ENCODE measurements around the gene RPTOR. TPM values are rescaled to one million over a fixed set of nuclear protein-coding genes. Genes with fewer than 3 reads are reported as not detected.

Gene RPTOR
- total RNA-seq, 3 donors from 2014 or later: 76.1 to 98.3 (median 89.5) TPM

GRCh38 chr17:80655608-80656007, 111.0 kb downstream of the RPTOR start:
- DNase-seq (no peak), ATAC-seq (no peak)
- no peak overlapping the region for H3K4me3 Mint-ChIP-seq
- H3K27me3 Mint-ChIP-seq (ENCODE audit: low read depth): no peaks in the 10 kb centered on the region
- H3K4me1 Mint-ChIP-seq (ENCODE audit: low read depth): peaks cover 40% of the 10 kb centered on the region
- H3K9me3 Mint-ChIP-seq: peaks cover 7% of the 10 kb centered on the region
- H3K36me3 Mint-ChIP-seq (ENCODE audit: insufficient read depth): peaks cover 14% of the 10 kb centered on the region

DNA sequence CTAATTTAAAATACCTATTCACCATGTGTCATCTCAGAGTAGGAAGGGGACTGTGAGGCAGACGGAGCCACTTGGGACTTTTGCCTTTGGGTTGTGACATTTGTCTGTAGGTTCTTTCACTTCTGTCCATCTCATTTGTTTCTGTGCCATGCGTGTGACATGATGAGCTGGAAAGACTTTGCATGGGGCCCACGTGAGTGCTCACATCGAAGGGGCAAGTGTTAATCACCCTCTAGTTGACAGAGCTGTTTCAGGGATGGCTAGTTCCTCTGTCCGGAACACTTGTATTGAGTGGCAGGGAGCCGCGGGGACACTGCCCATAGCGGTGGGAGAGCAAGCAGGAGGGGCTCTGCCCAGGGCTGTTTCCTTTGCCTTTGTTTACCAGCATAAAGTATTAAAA, 112.0 kb downstream of the RPTOR start:
- peaks cover 7% of the 10 kb centered on the region for H3K9me3 Mint-ChIP-seq
- no peaks in the 10 kb centered on the region for H3K27me3 Mint-ChIP-seq (ENCODE audit: low read depth)
- DNase-seq (no peak), ATAC-seq (peak in 1 of 2 donors; percentile 30)
- H3K4me1 Mint-ChIP-seq (ENCODE audit: low read depth): peaks cover 34% of the 10 kb centered on the region
- H3K4me3 Mint-ChIP-seq: no peak overlapping the region
- peaks cover 9% of the 10 kb centered on the region for H3K36me3 Mint-ChIP-seq (ENCODE audit: insufficient read depth)

GRCh38 chr17:80657561-80657960, 112.9 kb downstream of the RPTOR start:
- H3K4me3 Mint-ChIP-seq: no peak overlapping the region
- no peak for ATAC-seq
- H3K27me3 Mint-ChIP-seq (ENCODE audit: low read depth): no peaks in the 10 kb centered on the region
- peaks cover 7% of the 10 kb centered on the region for H3K9me3 Mint-ChIP-seq
- H3K4me1 Mint-ChIP-seq (ENCODE audit: low read depth): peaks cover 33% of the 10 kb centered on the region
- no peak for DNase-seq
- peaks cover 9% of the 10 kb centered on the region for H3K36me3 Mint-ChIP-seq (ENCODE audit: insufficient read depth)

DNA sequence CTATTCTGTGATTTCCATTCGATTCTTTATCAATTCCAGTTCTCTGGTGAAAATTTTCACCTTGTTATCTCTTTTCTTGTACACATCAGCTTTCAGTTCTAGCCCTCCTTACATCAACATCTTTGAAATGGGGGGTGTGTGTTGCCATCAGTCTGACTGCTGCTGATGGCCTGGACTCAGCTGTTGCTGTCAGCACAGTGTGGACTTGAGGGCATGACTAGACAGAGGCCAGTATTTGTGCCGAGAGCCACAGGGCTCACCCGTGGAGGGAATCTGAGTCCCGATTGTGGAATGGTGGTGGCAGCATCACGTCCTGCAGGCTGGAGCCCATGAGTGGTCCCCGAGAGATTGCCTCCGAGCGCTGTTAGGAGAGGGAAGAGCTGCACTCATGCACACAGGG, 114.2 kb downstream of the RPTOR start:
- Mint-ChIP-seq H3K4me1 (ENCODE audit: low read depth) (peaks cover 40% of the 10 kb centered on the region), H3K27me3 (ENCODE audit: low read depth) (no peaks in the 10 kb centered on the region), H3K36me3 (ENCODE audit: insufficient read depth) (peaks cover 9% of the 10 kb centered on the region), H3K4me3 (no peak overlapping the region), H3K9me3 (peaks cover 7% of the 10 kb centered on the region)
- ATAC-seq: no peak
- DNase-seq: no peak

- Mint-ChIP-seq H3K36me3 (ENCODE audit: insufficient read depth) (peaks cover 9% of the 10 kb centered on the region), H3K4me3 (no peak overlapping the region), H3K9me3 (peaks cover 7% of the 10 kb centered on the region), H3K4me1 (ENCODE audit: low read depth) (peaks cover 46% of the 10 kb centered on the region), H3K27me3 (ENCODE audit: low read depth) (no peaks in the 10 kb centered on the region)
- DNase-seq (no peak), ATAC-seq (no peak)
These were observed 115.0 kb downstream of the RPTOR start for GRCh38 chr17:80659651-80660050.

DNA sequence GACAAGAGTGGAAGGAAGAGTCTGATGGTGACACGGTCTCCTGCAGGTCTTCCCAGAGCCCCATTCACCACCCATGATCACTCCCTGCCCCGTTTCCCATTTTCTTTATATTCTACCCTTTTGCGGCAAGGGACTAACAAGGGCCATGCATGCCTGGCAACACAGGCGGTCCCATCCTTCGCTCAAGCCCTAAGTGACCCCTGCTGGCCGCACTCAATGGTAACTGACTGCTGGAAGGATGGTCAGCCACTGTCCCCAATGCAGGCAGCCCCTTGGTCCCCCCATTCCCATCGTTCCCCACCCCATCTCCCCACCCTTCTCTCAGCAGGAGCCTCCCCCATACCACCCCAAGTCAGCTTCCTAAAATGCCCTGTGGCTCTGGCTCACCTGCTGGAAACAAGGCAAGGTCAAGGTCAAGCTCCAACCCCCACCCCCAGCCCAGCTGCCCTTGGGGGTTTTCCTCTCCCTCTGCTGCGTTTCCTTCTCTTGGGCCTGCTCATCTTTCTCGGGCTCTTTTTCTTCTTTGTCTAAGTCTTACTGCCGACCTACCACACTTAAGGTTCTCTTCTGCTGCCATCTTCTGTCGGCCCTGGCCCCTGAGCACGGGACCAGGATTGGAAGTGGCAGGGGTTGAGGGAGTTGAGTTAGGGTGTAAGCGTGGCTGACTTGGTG, 116.0 kb downstream of the RPTOR start:
- H3K36me3 Mint-ChIP-seq (ENCODE audit: insufficient read depth): peaks cover 9% of the 10 kb centered on the region
- ATAC-seq (no peak), DNase-seq (no peak)
- H3K9me3 Mint-ChIP-seq: peaks cover 7% of the 10 kb centered on the region
- H3K4me3 Mint-ChIP-seq: no peak overlapping the region
- H3K4me1 Mint-ChIP-seq (ENCODE audit: low read depth): peaks cover 51% of the 10 kb centered on the region
- no peaks in the 10 kb centered on the region for H3K27me3 Mint-ChIP-seq (ENCODE audit: low read depth)

GRCh38 chr17:80662557-80662956, 117.9 kb downstream of the RPTOR start:
- peaks cover 4% of the 10 kb centered on the region for H3K9me3 Mint-ChIP-seq
- no peak for ATAC-seq
- H3K4me3 Mint-ChIP-seq: no peak overlapping the region
- H3K36me3 Mint-ChIP-seq (ENCODE audit: insufficient read depth): peaks cover 8% of the 10 kb centered on the region
- DNase-seq: no peak
- peaks cover 64% of the 10 kb centered on the region for H3K4me1 Mint-ChIP-seq (ENCODE audit: low read depth)
- no peaks in the 10 kb centered on the region for H3K27me3 Mint-ChIP-seq (ENCODE audit: low read depth)

- no peaks in the 10 kb centered on the region for H3K27me3 Mint-ChIP-seq (ENCODE audit: low read depth)
- peaks cover 67% of the 10 kb centered on the region for H3K4me1 Mint-ChIP-seq (ENCODE audit: low read depth)
- no peaks in the 10 kb centered on the region for H3K9me3 Mint-ChIP-seq
- DNase-seq (no peak), ATAC-seq (peak; percentile 65 to 79)
- peak overlapping the region; percentile 3 for H3K4me3 Mint-ChIP-seq
- H3K36me3 Mint-ChIP-seq (ENCODE audit: insufficient read depth): peaks cover 3% of the 10 kb centered on the region
These were observed 119.2 kb downstream of the RPTOR start for GRCh38 chr17:80663781-80664206.

DNA sequence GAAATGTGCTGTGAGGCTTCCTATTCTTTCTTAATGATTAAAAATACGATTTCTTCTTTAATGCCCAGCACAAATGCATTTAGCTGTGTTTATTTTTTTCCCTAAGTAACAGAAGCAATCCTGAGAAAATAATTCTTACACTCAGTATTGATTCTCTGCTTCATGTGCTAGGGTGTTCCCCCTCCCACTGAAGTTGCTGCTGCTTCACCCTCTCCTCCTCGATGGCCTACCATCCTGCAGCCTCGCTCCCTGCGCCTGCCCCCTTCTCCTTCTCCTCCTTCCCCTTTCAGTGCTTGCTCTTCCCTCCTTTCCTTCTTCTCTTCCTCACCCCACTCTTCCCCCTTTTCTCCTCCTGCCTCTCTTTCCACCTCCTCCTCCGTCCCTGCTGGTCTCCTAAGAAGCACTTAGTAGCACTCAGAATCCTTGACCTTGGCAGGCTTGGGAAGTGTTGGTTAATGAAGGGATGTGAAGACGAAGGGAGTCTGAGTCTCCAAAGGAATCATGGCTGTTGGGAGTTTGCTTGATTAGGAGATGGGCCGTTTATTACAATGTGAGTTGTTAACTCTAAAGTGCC, 119.7 kb downstream of the RPTOR start:
- Mint-ChIP-seq H3K4me3 (peak overlapping the region; percentile 59), H3K4me1 (ENCODE audit: low read depth) (peaks cover 68% of the 10 kb centered on the region), H3K9me3 (no peaks in the 10 kb centered on the region), H3K36me3 (ENCODE audit: insufficient read depth) (peaks cover 3% of the 10 kb centered on the region), H3K27me3 (ENCODE audit: low read depth) (no peaks in the 10 kb centered on the region)
- ATAC-seq (peak; percentile 54 to 55), DNase-seq (no peak)

DNA sequence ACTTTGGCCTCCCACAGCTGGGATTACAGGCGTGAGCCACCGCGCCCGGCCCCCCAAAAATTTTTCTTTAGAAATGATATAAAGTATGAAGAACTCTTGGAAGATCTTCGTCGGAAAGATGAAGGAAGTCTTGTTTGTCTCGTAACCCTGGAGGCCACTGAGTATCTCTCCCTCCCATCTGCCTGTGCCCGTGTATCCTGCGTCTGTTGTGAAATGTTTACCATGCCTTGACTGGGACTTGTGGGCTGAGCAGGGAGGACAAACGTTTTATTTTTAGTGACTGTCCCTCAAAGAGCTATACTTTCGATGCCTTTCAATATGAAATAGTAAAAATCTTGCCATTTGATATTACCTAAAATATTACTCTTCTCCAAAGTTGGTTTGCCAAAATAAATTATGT, 121.2 kb downstream of the RPTOR start:
- DNase-seq: no peak
- peak overlapping the region; percentile 65 for H3K4me3 Mint-ChIP-seq

DNA sequence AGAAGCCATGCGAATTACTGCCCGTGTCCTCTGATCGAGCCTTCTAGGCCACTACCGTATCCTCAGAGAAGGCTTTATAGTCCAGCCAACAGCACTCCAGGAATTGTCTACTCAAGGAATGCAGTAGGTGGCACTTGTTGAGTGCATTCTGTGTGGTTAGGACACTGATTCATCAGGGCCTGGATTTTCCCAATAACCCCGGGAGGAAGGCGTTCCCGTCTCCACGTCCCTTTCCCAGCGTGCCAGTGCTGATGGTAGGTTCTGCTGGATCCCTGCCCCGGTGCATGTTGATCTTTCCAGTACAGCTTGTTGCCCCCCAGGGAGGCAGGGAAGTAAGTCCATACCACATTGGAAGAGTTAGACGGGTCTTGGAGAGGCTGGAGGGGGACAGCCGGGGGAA, 122.2 kb downstream of the RPTOR start:
- DNase-seq (no peak), ATAC-seq (no peak)
- Mint-ChIP-seq H3K36me3 (ENCODE audit: insufficient read depth) (peaks cover 8% of the 10 kb centered on the region), H3K9me3 (no peaks in the 10 kb centered on the region), H3K4me3 (no peak overlapping the region), H3K4me1 (ENCODE audit: low read depth) (peaks cover 86% of the 10 kb centered on the region), H3K27me3 (ENCODE audit: low read depth) (no peaks in the 10 kb centered on the region)

More for the DNA sequence above, 121.2 kb downstream of the RPTOR start:
- peaks cover 8% of the 10 kb centered on the region for H3K36me3 Mint-ChIP-seq (ENCODE audit: insufficient read depth)
- H3K9me3 Mint-ChIP-seq: no peaks in the 10 kb centered on the region
- no peak for ATAC-seq
- H3K4me1 Mint-ChIP-seq (ENCODE audit: low read depth): peaks cover 79% of the 10 kb centered on the region
- H3K27me3 Mint-ChIP-seq (ENCODE audit: low read depth): no peaks in the 10 kb centered on the region

- Mint-ChIP-seq H3K4me3 (no peak overlapping the region), H3K36me3 (ENCODE audit: insufficient read depth) (peaks cover 8% of the 10 kb centered on the region), H3K4me1 (ENCODE audit: low read depth) (peaks cover 81% of the 10 kb centered on the region), H3K27me3 (ENCODE audit: low read depth) (no peaks in the 10 kb centered on the region), H3K9me3 (no peaks in the 10 kb centered on the region)
- ATAC-seq (no peak), DNase-seq (no peak)
These were observed 123.0 kb downstream of the RPTOR start for GRCh38 chr17:80667462-80668277.

DNA sequence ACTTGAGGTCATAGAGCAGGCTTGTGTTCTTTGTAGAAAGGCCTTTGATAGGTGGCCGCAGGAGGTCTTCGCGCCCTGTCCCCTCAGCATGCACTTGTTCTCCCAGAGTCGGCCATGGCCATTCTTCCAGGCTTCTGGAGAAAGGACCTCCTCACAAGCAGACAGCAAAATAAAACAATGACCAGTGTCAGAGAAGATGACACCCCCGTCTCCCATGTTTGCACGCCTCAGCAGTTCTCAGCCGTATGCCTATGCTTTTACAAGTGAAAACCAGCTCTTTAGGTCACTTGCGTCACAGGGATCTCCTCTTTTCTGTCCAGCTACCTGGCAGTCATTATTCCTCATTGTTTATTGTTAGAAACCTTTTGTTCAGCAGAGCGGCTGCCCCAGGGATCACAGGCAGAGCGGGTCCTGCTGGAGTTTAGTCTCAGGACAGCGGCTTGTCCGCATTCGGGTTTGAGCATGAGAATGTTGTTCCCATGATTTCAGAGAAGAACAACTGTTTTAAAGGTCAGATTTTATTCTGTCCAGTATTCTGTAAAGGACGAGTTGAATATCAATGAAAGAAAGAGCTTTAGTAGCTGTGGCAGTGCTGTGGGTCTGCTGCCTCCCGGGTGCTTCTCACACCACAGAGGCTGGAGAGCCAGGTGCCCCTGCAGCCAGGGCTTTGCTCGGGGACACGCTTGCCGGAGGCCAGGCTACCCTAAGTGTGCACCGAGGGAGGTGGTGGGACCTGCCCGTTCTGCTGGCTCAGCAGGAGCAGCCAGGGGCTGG, 123.9 kb downstream of the RPTOR start:
- DNase-seq (no peak), ATAC-seq (no peak)
- H3K4me1 Mint-ChIP-seq (ENCODE audit: low read depth): peaks cover 81% of the 10 kb centered on the region
- H3K9me3 Mint-ChIP-seq: no peaks in the 10 kb centered on the region
- H3K36me3 Mint-ChIP-seq (ENCODE audit: insufficient read depth): peaks cover 8% of the 10 kb centered on the region
- no peak overlapping the region for H3K4me3 Mint-ChIP-seq
- H3K27me3 Mint-ChIP-seq (ENCODE audit: low read depth): no peaks in the 10 kb centered on the region

Measured in activated T-cell treated with anti-CD3 and anti-CD28 coated beads, Interleukin-2, amount 50 U/mL, for 4 hours (primary cell).